A204.1 (cell line): ENCODE measurements around the gene MYRIP.
"Not testable (repeated sequence)": the region's sequence is repeated elsewhere in the genome, so short reads cannot be mapped to it uniquely, and the experiment has no call there.

Experiments
- FAIRE-seq: peaks from 2 replicates; lab custom pipeline; 2012; peaks lifted over from hg19 to GRCh38; lab: Jason Lieb, UNC

The MYRIP gene

GRCh38 chr3:39972508-39972907 lies 163.1 kb downstream of the MYRIP start:
- FAIRE-seq, result no peak

GRCh38 chr3:39977058-39977794 lies 167.8 kb downstream of the MYRIP start:
- FAIRE-seq, result no peak

DNA sequence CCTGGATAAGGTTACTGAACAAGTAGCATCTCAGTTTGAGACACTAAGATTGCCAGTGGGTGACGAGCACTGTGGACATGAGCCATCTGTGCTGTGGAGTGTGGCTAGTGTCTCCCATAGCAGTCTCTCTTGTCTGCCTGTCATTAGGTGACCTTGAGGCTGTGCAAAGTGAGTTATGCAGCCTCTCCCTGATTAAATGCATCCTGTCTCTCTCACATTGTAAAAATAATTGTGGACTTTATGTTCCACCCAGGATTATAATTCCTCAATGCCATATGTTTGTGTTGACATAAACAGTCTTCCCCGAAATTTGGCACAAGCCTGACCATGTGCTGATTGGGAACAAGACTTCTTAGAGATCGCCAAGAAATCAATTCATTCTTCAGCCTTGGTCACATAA lies 168.9 kb downstream of the MYRIP start:
- FAIRE-seq, result no peak

GRCh38 chr3:39980058-39980457 lies 170.6 kb downstream of the MYRIP start:
- no peak for FAIRE-seq

DNA sequence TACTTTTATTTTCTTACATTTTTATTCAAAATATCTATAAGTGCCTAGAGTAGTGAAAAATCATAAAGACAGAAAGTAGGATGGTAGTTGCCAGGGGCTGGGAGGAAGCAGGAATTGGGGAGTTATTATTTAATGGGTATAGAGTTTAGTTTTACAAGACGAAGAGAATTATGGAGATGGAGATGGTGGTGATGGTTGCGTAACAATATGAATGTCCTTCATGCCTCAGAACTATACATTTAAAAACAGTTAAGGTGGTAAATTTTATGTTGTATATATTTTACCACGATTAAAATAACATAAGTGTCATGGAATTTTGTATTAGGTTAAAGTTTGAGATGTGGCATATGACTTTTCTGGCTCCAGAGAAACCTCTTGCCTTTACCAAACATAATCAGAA lies 171.4 kb downstream of the MYRIP start:
- FAIRE-seq, result no peak

DNA sequence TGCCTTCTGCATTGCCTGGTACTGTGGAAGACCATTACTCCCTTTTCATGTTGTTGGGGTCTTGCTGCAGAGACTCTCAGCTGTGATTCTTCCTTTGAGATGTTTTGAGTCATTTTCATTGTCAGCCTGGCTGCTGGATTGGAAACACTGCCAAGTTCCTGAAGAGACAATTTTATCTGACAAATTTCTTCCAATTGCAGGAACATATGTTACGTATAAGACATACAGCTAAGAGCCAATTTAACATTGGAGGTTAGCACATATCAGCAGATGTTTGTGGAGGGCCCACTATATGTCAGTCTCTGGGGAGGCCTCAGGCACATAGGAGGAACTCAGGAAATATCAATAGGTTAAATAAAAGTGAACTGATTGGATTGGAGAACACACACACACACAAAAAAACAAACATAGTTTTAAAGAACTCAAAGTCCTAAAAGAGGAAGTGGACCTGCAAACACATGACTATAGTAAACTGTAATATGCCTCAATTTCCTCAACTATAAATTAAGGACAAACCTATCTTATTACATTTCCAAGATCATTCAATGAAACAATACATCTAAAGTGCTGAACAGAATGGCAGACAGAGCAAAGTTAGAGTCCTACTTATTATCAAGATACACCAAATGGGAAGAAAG lies 172.3 kb downstream of the MYRIP start:
- FAIRE-seq, result no peak

- FAIRE-seq, result no peak
These were observed 173.4 kb downstream of the MYRIP start for GRCh38 chr3:39982665-39983357.

GRCh38 chr3:39989746-39990145 lies 180.3 kb downstream of the MYRIP start:
- FAIRE-seq, result no peak

DNA sequence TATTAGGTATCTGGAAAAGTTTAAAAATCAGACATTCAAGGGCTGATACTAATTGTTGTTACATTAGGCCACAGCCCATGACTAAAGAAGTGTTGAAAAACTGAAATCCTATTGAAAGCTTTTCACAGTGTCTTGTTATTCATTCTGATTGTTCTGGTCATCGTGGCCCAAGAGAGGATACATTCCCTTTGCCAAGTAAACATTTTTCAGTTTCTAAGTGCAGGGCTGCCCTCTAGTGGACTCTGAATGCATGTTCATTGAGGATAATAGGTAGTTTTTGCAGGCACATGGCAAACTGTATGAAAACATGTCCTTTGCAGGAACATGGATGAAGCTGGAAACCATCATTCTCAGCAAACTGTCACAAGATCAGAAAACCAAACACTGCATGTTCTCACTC lies 181.1 kb downstream of the MYRIP start:
- no peak for FAIRE-seq

GRCh38 chr3:40008796-40009195 lies 199.4 kb downstream of the MYRIP start:
- FAIRE-seq, result no peak

- no peak for FAIRE-seq
These were observed 200.6 kb downstream of the MYRIP start for GRCh38 chr3:40009991-40010390.

DNA sequence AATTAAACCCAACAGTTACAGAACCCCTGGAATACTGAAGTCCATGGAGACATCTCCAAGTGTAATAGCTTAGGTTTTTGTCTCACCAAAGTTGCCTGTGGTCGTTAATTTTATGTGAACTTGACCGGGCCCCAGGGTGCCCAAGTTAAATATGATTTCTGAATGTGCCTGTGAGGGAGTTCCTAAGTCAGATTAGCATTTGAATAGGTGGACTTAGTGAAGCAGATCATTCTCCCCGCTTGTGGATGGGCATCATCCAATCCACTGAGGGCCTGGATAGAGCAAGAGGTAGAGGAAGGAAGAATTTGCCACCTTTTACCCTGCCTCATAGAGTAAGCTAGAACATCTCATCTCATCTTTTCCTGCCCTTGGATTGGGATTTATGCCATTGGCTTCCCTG lies 203.0 kb downstream of the MYRIP start:
- no peak for FAIRE-seq

GRCh38 chr3:40016391-40016790 lies 207.0 kb downstream of the MYRIP start:
- FAIRE-seq, result no peak

DNA sequence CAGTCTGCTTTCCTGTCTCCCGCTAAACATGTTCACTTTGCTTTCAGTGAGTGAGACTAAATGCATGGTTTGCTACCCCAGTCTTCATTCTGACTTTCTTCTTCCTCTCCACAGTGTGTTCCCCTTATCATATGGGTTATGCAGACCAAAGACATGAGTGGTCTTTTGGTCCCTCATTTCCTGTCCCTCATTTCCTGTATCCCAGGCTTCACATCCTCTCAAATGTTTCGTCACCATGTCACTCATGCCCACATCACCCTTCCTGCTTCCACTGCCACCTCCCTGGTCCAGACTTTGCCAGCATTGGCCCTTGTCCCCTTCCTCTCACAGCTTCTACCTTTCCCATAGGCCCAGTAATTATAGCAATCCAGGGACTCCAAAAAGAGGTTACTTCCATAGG lies 209.0 kb downstream of the MYRIP start:
- FAIRE-seq, result no peak

DNA sequence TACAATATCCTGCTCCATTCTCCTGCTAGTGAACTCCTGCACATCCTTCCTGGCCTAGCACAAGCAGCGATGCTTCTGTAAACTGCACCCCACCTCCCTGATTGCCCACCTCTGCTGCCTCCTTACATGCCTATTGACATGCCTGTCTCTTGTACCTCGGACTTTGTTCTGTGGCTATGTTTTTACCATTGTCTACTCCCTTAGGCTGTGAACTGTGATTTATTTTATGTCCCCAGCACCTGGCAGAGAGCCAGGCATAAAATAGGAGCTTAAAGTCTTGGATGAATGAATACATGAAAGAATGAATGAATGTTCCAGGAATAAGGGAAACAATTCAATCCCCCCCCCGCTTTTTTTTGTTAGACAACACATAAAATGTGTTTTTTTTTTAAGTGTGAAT lies 210.0 kb downstream of the MYRIP start:
- FAIRE-seq, result no peak

DNA sequence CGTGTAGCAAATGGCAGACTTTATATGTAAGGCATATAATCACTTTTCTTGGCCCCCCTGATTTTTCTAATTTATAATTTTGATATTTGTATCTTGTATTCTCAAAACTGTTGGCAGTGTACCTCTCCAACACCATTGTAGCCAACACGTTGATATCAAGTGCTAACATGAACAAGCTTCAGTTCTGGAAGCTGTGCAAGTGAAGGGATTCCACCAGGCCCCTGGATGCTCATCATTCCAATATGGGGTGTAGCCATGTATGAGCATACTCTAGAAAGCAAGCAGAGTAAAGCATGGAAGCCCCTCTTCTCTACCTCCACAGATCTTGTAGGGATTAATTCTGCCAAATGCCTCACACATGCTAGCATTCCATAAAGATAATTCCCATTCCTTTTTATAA lies 211.3 kb downstream of the MYRIP start:
- FAIRE-seq, result no peak

DNA sequence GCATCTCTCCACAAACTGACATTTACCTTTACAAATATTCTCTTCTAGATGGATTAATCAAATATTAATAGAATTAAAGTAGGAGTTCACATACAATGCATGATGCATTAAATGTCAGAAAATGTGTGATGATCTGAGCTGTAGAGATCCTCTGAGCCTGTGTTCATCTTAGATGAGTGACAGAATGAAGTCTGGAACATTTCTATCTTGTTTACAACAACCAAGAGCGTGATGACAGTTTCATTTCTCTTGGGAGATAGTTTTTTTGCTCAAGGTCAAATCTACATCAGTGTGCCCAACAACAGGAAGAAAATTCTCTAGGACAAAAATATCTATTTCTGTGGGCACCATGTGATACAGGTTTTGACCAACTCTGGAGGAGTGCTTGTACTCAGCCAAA lies 211.9 kb downstream of the MYRIP start:
- FAIRE-seq, result no peak

DNA sequence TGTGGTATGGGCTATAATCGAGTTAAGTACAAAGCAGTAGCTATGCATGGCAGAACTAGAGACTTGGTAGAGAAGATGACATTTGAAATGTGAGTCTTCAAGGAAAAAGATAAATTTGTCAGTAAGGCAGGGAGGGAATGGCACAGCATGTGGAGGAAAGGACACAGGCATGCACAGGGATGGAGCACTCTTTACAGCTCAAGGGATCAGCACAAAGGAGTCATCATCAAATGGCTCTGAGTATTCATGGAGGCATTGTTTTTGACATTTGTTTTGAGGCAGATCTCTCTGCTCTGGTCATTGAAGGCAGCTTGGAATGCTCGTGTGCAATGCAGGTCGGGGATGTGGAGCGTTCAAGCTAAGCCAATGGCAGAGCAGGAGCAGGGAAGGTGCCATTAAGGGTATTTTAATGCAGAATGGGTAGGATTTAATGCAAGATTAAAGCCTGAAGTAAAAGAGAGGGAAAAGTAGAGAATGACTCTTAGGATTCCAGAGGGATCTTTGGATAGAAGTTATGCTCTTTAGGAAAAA lies 213.0 kb downstream of the MYRIP start:
- no peak for FAIRE-seq

DNA sequence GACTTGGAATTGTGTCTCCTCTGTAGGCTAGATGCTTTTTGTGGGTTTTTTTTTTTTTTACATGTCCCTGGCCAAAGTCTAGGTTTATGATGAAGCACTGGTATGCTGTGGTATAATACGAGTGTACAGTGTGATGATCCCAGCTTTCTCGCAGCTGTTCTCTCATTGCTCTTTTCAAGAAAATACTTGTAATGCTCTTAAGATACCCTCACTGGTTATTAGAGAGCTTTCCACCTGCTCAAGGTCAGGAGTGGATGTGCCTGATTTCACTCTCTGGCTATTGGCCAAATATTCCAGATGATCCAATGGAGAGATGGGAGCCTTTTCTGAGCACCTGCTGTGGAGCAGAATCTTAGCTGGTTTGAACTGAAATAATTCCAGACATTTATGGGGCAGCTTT lies 215.1 kb downstream of the MYRIP start:
- FAIRE-seq, result no peak

DNA sequence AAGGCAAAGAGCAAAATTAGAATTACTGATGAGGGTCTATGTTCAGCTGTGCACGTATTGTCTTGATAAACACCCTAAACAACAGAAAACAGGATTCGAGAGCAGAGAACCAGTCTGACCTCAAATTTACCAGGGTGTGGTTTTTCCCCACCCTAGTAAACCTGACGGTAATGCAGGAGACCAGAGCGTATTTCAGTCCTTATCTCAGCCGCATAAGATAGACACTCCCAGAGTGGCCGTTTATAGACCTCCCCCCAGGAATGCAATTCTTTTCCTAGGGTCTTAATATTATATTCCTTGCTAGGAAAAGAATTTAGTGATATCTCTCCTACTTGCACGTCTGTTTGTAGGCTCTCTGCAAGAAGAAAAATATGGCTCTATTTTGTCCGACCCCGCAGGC lies 216.5 kb downstream of the MYRIP start:
- not testable (repeated sequence) for FAIRE-seq

DNA sequence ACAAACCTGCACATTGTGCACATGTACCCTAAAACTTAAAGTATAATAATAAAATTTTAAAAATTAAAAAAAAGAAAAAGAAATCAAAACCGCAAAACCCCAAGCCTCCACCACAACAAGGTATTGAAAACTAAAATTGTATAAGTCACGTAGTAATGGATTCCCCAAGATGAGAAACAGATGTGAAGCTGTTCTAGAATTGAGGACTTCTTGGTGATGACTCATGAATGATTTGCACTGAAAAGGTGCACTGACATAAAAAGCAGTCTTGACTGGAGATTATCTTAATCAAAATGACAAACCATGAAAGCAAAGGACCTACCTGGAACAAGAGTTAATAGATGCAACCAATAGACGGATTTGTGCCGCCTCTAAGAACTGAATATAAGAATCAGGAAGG lies 225.8 kb downstream of the MYRIP start:
- FAIRE-seq, result no peak

DNA sequence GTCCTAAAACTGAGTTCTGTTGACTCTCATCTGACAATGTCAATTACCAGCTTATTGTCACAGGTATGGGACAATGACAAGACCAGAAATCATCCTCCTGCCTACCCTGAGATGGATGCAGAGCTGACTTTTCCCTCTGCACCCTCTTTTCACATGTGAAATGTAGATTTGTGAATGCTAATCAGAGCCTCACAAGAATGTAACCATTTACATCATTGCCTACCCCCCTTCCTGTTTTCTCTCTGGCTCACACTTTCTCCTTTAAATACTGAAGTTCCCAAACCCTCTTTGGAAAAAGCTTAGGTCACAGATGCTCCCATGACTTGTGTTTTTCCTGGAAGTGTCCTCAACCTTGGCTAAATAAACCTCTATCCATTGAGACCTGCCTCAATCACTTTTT lies 228.2 kb downstream of the MYRIP start:
- FAIRE-seq, result no peak

DNA sequence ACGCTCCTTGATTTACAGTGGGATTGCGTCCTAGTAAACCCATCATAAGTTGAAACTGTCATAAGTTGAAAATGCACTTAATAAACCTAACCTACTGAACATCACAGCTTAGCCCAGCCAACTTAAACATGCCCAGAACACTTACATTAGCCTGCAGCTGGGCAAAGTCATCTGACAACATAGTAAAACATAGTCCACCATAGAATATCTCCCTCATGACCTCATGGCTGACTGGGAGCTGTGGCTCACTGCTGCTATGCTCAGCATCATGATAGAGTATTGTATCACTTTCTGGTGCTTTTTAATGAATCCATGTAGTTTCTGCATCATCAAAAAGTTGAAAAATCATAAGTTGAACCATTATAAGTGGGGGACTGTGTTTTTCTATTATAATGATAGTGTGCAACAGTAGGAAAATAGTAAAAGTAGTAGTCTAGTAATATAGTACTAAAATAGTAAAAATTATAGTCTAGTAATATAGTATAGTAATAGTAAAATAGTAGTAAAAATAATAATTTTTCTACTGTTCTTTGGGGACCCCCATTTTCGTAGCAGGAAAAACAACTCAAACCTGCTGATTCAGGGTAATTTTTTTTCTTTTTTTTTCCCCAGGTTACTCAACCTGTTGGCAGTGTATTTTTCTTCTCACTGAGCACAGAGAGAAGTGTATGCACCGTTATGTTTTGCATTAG lies 233.5 kb downstream of the MYRIP start:
- no peak for FAIRE-seq
